Endodermal cell (in vitro differentiated cells): ENCODE data around the gene ELMO3. TPM values are rescaled to one million over a fixed set of nuclear protein-coding genes. Genes with fewer than 3 reads are reported as not detected.

Experiments
- DNase-seq: peaks from one replicate; pipeline ENCODE4 v3.0.0-alpha.2; 2017
- H3K27ac ChIP-seq: 2 replicates; pipeline ENCODE4 v1.5.1; 2013; ENCODE audit warnings: mild to moderate bottlenecking, low read depth, low read length, moderate library complexity
- H3K27me3 ChIP-seq: 2 replicates; pipeline ENCODE4 v1.6.1; 2013; ENCODE audit warnings: mild to moderate bottlenecking, low read length, moderate library complexity; ENCODE audit not compliant: insufficient read depth, control insufficient read depth, poor library complexity, severe bottlenecking
- H3K36me3 ChIP-seq: 2 replicates; pipeline ENCODE4 v1.7.0; 2013; ENCODE audit warnings: mild to moderate bottlenecking, low read length, moderate library complexity; ENCODE audit not compliant: control insufficient read depth, insufficient read depth
- H3K4me1 ChIP-seq: one replicate; pipeline ENCODE4 v1.7.0; 2013; ENCODE audit warnings: low read length; ENCODE audit not compliant: control insufficient read depth, insufficient read depth
- H3K4me3 ChIP-seq: 2 replicates; pipeline ENCODE4 v1.5.1; 2013; ENCODE audit warnings: mild to moderate bottlenecking, low read length, moderate library complexity
- H3K9ac ChIP-seq: 2 replicates; pipeline ENCODE4 v1.6.1; 2013; ENCODE audit warnings: mild to moderate bottlenecking, low read length, moderate library complexity; ENCODE audit not compliant: poor library complexity, severe bottlenecking; ENCODE audit errors: extremely low read depth
- H3K9me3 ChIP-seq: 2 replicates; pipeline ENCODE4 v1.6.1; 2013; ENCODE audit warnings: mild to moderate bottlenecking, low read length, moderate library complexity; ENCODE audit not compliant: control insufficient read depth
- H3K27ac Mint-ChIP-seq: 2 replicates; pipeline ENCODE4 v1.8.0; 2020; ENCODE audit warnings: mixed read lengths
- H3K27me3 Mint-ChIP-seq: 2 replicates; pipeline ENCODE4 v1.8.0; 2021; ENCODE audit warnings: mild to moderate bottlenecking, mixed read lengths; ENCODE audit not compliant: insufficient read depth
- H3K36me3 Mint-ChIP-seq: 2 replicates; pipeline ENCODE4 v1.8.0; 2020; ENCODE audit warnings: low read depth, mixed read lengths
- H3K4me1 Mint-ChIP-seq: 2 replicates; pipeline ENCODE4 v1.8.0; 2020; ENCODE audit warnings: mixed read lengths
- H3K4me3 Mint-ChIP-seq: 2 replicates; pipeline ENCODE4 v1.8.0; 2020; ENCODE audit warnings: mild to moderate bottlenecking, moderate library complexity, mixed read lengths
- H3K9me3 Mint-ChIP-seq: 2 replicates; pipeline ENCODE4 v1.8.0; 2020; ENCODE audit warnings: mild to moderate bottlenecking, mixed read lengths
- CTCF ChIP-seq: fragments of 200-600 bp; sonication (generic); conservative IDR thresholded peaks from 2 replicates; pipeline ENCODE4 v1.5.0; 2021; ENCODE audit warnings: antibody characterized with exemption, mild to moderate bottlenecking
- WGBS, 2 experiments: methylation state at CpG; one replicate each; pipeline versions ENCODE4 v1.1.5 to v1.1.7; 2013; ENCODE audit warnings: missing lambda C conversion rate in 2 of 2, mixed read lengths in 1 of 2; ENCODE audit not compliant: insufficient coverage in 1 of 2, insufficient read length in 1 of 2; 5-methylcytosine and 5-hydroxymethylcytosine counted together
- total RNA-seq, 2 donors: library from RNA; stranded (reverse); fragmentation: NEBNext Ultra II Directional in 1 of 2; extraction: Animal tissue kit (Norgen Biotek cat#: 25700) in 1 of 2; gene quantifications; 2 replicates in 1 of 2; 3 replicates in 1 of 2; pipeline ENCODE4 v1.2.1, GENCODE V29; 2021

ELMO3 gene
- total RNA-seq, 2 donors from 2014 or later: 5.6 to 6.4 TPM

- no peak overlapping the region for H3K9ac ChIP-seq
- peaks cover 93% of the 10 kb centered on the region for H3K27me3 Mint-ChIP-seq
- H3K9me3 ChIP-seq: no peaks in the 10 kb centered on the region
- no peak overlapping the region for H3K4me3 Mint-ChIP-seq
- H3K27ac Mint-ChIP-seq: no peak overlapping the region
- no peaks in the 10 kb centered on the region for H3K4me1 ChIP-seq
- H3K4me1 Mint-ChIP-seq: peaks cover 9% of the 10 kb centered on the region
- H3K36me3 ChIP-seq: no peaks in the 10 kb centered on the region
- WGBS, 2 experiments: 0 to 38% methylated on average over 1 to 16 of the region's 18 CpGs
- no peaks in the 10 kb centered on the region for H3K36me3 Mint-ChIP-seq
- peaks cover under 1% of the 10 kb centered on the region for H3K9me3 Mint-ChIP-seq
- H3K27ac ChIP-seq: no peak overlapping the region
- H3K27me3 ChIP-seq: peaks cover 91% of the 10 kb centered on the region
- no peak for TF ChIP-seq CTCF
- peak; percentile 51 for DNase-seq
- H3K4me3 ChIP-seq: no peak overlapping the region
Observed at GRCh38 chr16:67166110-67166547, 32.8 kb upstream of the ELMO3 start.

GRCh38 chr16:67166598-67167168 lies 32.2 kb upstream of the ELMO3 start:
- WGBS, 2 experiments: 84 to 100% methylated on average over 1 to 5 of the region's 5 CpGs
- Mint-ChIP-seq H3K4me1 (peaks cover 11% of the 10 kb centered on the region), H3K36me3 (no peaks in the 10 kb centered on the region), H3K27ac (no peak overlapping the region), H3K9me3 (no peaks in the 10 kb centered on the region), H3K27me3 (peaks cover 93% of the 10 kb centered on the region), H3K4me3 (no peak overlapping the region)
- Histone ChIP-seq H3K27me3 (peaks cover 91% of the 10 kb centered on the region), H3K9me3 (no peaks in the 10 kb centered on the region), H3K36me3 (no peaks in the 10 kb centered on the region), H3K27ac (no peak overlapping the region), H3K9ac (no peak overlapping the region), H3K4me1 (no peaks in the 10 kb centered on the region), H3K4me3 (no peak overlapping the region)
- TF ChIP-seq CTCF: no peak
- DNase-seq: peak; percentile 38

GRCh38 chr16:67167588-67167987 lies 31.3 kb upstream of the ELMO3 start:
- no peak overlapping the region for H3K4me3 ChIP-seq
- H3K27ac Mint-ChIP-seq: no peak overlapping the region
- H3K27me3 Mint-ChIP-seq: peaks cover 92% of the 10 kb centered on the region
- no peaks in the 10 kb centered on the region for H3K9me3 ChIP-seq
- H3K9me3 Mint-ChIP-seq: no peaks in the 10 kb centered on the region
- no peaks in the 10 kb centered on the region for H3K36me3 ChIP-seq
- H3K4me1 ChIP-seq: no peaks in the 10 kb centered on the region
- TF ChIP-seq CTCF: no peak
- no peak overlapping the region for H3K4me3 Mint-ChIP-seq
- no peak overlapping the region for H3K27ac ChIP-seq
- WGBS, 2 experiments: 40 to 80% methylated on average over 1 to 7 of the region's 7 CpGs
- no peak overlapping the region for H3K9ac ChIP-seq
- peaks cover 11% of the 10 kb centered on the region for H3K4me1 Mint-ChIP-seq
- DNase-seq: no peak
- H3K27me3 ChIP-seq: peaks cover 85% of the 10 kb centered on the region
- no peaks in the 10 kb centered on the region for H3K36me3 Mint-ChIP-seq
